OCI-LY7 (cell line): ENCODE data around the gene EIF4G1.

Experiments
- CTCF ChIP-seq: fragments of 200-600 bp; sonication (generic); conservative IDR thresholded peaks from 2 replicates; pipeline ENCODE4 v1.5.1; 2014; ENCODE audit warnings: mild to moderate bottlenecking, antibody characterized with exemption, low read length, moderate library complexity, mixed read lengths
- EZH2phosphoT487 ChIP-seq: fragments of 200-600 bp; sonication (generic); IDR thresholded peaks from 2 replicates; pipeline ENCODE4 v1.6.1; 2018; ENCODE audit warnings: low read depth, borderline replicate concordance, mild to moderate bottlenecking, mixed run types, antibody characterized with exemption, low read length, moderate library complexity, mixed read lengths

DNA sequence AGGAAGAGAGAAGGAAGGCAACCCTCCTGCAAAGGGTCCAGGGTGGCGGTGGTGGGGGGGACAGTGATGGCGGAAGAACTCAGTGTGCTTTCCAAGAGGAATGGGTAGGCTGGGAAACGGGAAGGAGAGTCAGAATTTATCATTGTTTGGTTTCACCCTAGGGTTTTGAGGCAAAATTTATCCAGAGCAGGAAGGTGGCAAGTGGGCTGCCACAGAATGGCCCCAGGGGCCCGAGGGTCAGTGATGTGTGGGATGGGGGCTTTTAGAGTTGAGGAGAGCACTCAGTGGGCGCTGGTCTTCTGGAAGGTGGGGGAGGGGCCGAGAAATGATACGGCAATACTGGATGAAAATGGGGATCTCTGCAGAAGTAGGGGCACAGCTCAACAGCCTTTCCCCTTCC lies 23.6 kb downstream of the EIF4G1 start:
- TF ChIP-seq CTCF = no peak
- TF ChIP-seq EZH2phosphoT487 = no peak
